K562 (cell line): ENCODE measurements around the gene DGCR2. TPM values are rescaled to one million over a fixed set of nuclear protein-coding genes. Genes with fewer than 3 reads are reported as not detected.

Source experiments
- ATAC-seq: fragments of 200-7000 bp; cut with Tn5 transposase; 3 replicates; pipeline ENCODE4 v1.9.1; 2020; ENCODE audit warnings: moderate library complexity
- BruUV-seq: library from RNA; stranded (reverse); fragments of 400-500 nt; replicated peaks from 2 replicates; lab custom pipeline; 2021; lab: Mats Ljungman, UMichigan
- CTCF ChIA-PET: fragments of 300-600 bp; formaldehyde crosslinking; extraction: SDS; loops from one replicate; lab custom pipeline; 2021; ENCODE audit warnings: low intra/inter-chr PET ratio; lab: Yijun Ruan, JAX
- POLR2A ChIA-PET: fragments of 300-600, 350-650 bp; sonication (Branson Sonifier 250); formaldehyde crosslinking; extraction: SDS; loops from one replicate; lab custom pipeline; 2021; ENCODE audit warnings: antibody characterized with exemption, inconsistent platforms; lab: Yijun Ruan, JAX
- DNase-seq, 4 experiments: peaks; one replicate each; pipeline versions ENCODE4 v3.0.0 to v3.0.0-alpha.2; 2011 to 2018; ENCODE audit warnings: low spot score in 3 of 4, mixed read lengths in 3 of 4; ENCODE audit errors: extremely low read depth in 1 of 4
- FAIRE-seq: peaks from 2 replicates; lab custom pipeline; 2011; peaks lifted over from hg19 to GRCh38; lab: Jason Lieb, UNC
- H2AFZ ChIP-seq: 2 replicates; pipeline ENCODE4 v1.6.0; 2011; ENCODE audit warnings: low read depth, low read length, control low read depth, inconsistent platforms
- H3K27ac ChIP-seq: fragments of 200-600 bp; 3 replicates; pipeline ENCODE4 v1.8.0; 2011; ENCODE audit warnings: low read depth, mild to moderate bottlenecking, control low read depth, inconsistent platforms, low read length, moderate library complexity, mixed read lengths; ENCODE audit errors: extremely low read depth
- H3K27me3 ChIP-seq, 2 experiments: fragments of 300-600 bp in 1 of 2; 2 replicates in 1 of 2; 3 replicates in 1 of 2; pipeline versions ENCODE4 v1.6.0 to v1.8.0; 2011; ENCODE audit warnings: inconsistent platforms in 2 of 2, low read length in 2 of 2, mild to moderate bottlenecking in 1 of 2, mixed read lengths in 1 of 2, moderate library complexity in 1 of 2; ENCODE audit not compliant: control insufficient read depth in 2 of 2, insufficient read depth in 2 of 2
- H3K36me3 ChIP-seq: fragments of 300-600 bp; 3 replicates; pipeline ENCODE4 v1.8.0; 2011; ENCODE audit warnings: mild to moderate bottlenecking, low read length, inconsistent platforms; ENCODE audit not compliant: control insufficient read depth, insufficient read depth
- H3K4me1 ChIP-seq, 2 experiments: fragments of 200-600 bp in 1 of 2; replicated peaks in 1 of 2; 2 replicates in 1 of 2; 3 replicates in 1 of 2; pipeline versions ENCODE4 v1.5.1 to v1.8.0; 2011; ENCODE audit warnings: inconsistent platforms in 2 of 2, low read length in 2 of 2, mild to moderate bottlenecking in 1 of 2, mixed read lengths in 1 of 2, moderate library complexity in 1 of 2; ENCODE audit not compliant: control insufficient read depth in 2 of 2, insufficient read depth in 2 of 2
- H3K4me2 ChIP-seq: 2 replicates; pipeline ENCODE4 v1.6.1; 2011; ENCODE audit warnings: low read length, control low read depth, inconsistent platforms, mixed read lengths; ENCODE audit not compliant: insufficient read depth
- H3K4me3 ChIP-seq: fragments of 200-600 bp; sonication (generic), shearing (Covaris generic); 2 replicates; pipeline ENCODE4 v1.5.1; 2016; ENCODE audit warnings: control low read depth, inconsistent platforms
- H3K79me2 ChIP-seq: fragments of 200-600 bp; 3 replicates; pipeline ENCODE4 v1.8.0; 2011; ENCODE audit warnings: low read length, inconsistent platforms; ENCODE audit not compliant: control insufficient read depth, insufficient read depth
- H3K9ac ChIP-seq, 2 experiments: 2 replicates each; pipeline versions ENCODE4 v1.6.0 to v1.6.1; 2011; ENCODE audit warnings: low read depth in 2 of 2, low read length in 2 of 2, control low read depth in 1 of 2, inconsistent platforms in 1 of 2, mild to moderate bottlenecking in 1 of 2, mixed read lengths in 1 of 2; ENCODE audit not compliant: insufficient read depth in 1 of 2
- H3K9me1 ChIP-seq: one replicate; pipeline ENCODE4 v1.6.0; 2011; ENCODE audit warnings: inconsistent platforms, mild to moderate bottlenecking, low read length, moderate library complexity; ENCODE audit not compliant: control insufficient read depth, insufficient read depth
- H3K9me3 ChIP-seq: replicated peaks from 2 replicates; pipeline ENCODE4 v1.5.1; 2011; ENCODE audit warnings: low read depth, low read length, inconsistent platforms; ENCODE audit not compliant: control insufficient read depth, insufficient read depth
- H4K20me1 ChIP-seq: replicated peaks from 2 replicates; pipeline ENCODE4 v1.6.1; 2011; ENCODE audit warnings: low read length, inconsistent platforms, mixed read lengths; ENCODE audit not compliant: control insufficient read depth, insufficient read depth
- CEBPG ChIP-seq, 3 experiments: fragments of 200-800 bp in 1 of 3; sonication (Bioruptor generic) in 1 of 3; sonication (generic) in 1 of 3; formaldehyde crosslinking in 1 of 3; IDR thresholded peaks in 2 of 3; conservative IDR thresholded peaks in 1 of 3; 2 replicates each; pipeline versions ENCODE4 v1.6.1 to v1.8.0; 2016 to 2022; ENCODE audit warnings: missing compliant biosample characterization in 2 of 3, missing genetic modification characterization in 2 of 3, mild to moderate bottlenecking in 1 of 3, missing genetic modification reagents in 1 of 3
- ESRRB ChIP-seq: fragments of 250-450 bp; sonication (Bioruptor Pico); IDR thresholded peaks from 2 replicates; pipeline ENCODE4 v1.5.0; 2020; ENCODE audit warnings: mild to moderate bottlenecking, moderate library complexity, borderline replicate concordance
- FOXP1 ChIP-seq: sonication (generic); formaldehyde crosslinking; IDR thresholded peaks from 2 replicates; pipeline ENCODE4 v1.8.0; 2022; ENCODE audit warnings: mild to moderate bottlenecking, missing genetic modification reagents
- ID3 ChIP-seq, 2 experiments: fragments of 250-450 bp in 1 of 2; fragments of 450-650 bp in 1 of 2; sonication (Bioruptor Pico) in 1 of 2; IDR thresholded peaks; 2 replicates each; pipeline versions ENCODE4 v1.6.1 to v1.8.0; 2016 to 2021; ENCODE audit warnings: mild to moderate bottlenecking in 2 of 2, moderate library complexity in 2 of 2, missing compliant biosample characterization in 1 of 2, missing genetic modification characterization in 1 of 2
- POLR2A ChIP-seq: fragments of 450-650 bp; conservative IDR thresholded peaks from 2 replicates; pipeline ENCODE4 v1.6.1; 2016
- POLR2G ChIP-seq: fragments of 200-400 bp; formaldehyde crosslinking; IDR thresholded peaks from 2 replicates; pipeline ENCODE4 v1.6.1; 2017; ENCODE audit warnings: low read depth, mild to moderate bottlenecking, antibody characterized with exemption, low read length, moderate library complexity
- SP2 ChIP-seq: IDR thresholded peaks from 2 replicates; pipeline ENCODE4 v1.6.1; 2011; ENCODE audit warnings: mild to moderate bottlenecking, low read depth, low read length, moderate library complexity; ENCODE audit not compliant: poor library complexity, severe bottlenecking; ENCODE audit errors: extremely low read depth
- TBP ChIP-seq: optimal IDR thresholded peaks from 2 replicates; pipeline ENCODE3; 2011; ENCODE audit warnings: low read depth, low read length, improper control_type of control experiment
- TFAP4 ChIP-seq: sonication (generic); formaldehyde crosslinking; IDR thresholded peaks from 2 replicates; pipeline ENCODE4 v1.8.0; 2022; ENCODE audit warnings: missing genetic modification reagents, mild to moderate bottlenecking, moderate library complexity, borderline replicate concordance
- ZNF311 ChIP-seq: fragments of 250-450 bp; sonication (Bioruptor Pico); IDR thresholded peaks from 2 replicates; pipeline ENCODE4 v1.4.0; 2020; ENCODE audit warnings: mild to moderate bottlenecking, moderate library complexity
- WGBS: fragments of 100-300 bp; shearing (Covaris generic); methylation state at CpG from one replicate; pipeline ENCODE4 v1.1.6; 2016; ENCODE audit warnings: low coverage, mixed read lengths; ENCODE audit not compliant: insufficient coverage; ENCODE audit errors: missing lambda C conversion rate; 5-methylcytosine and 5-hydroxymethylcytosine counted together
- in situ Hi-C: fragments of 300-500 bp; cut with MboI; formaldehyde crosslinking; loops from 4 replicates; pipeline ENCODE4 v1.15.0; 2018; ENCODE audit warnings: inconsistent platforms, mixed read lengths
- intact Hi-C: fragments of 100-400 bp; cut with micrococcal nuclease; formaldehyde crosslinking; loops from 2 replicates; pipeline ENCODE4 v1.14.2; 2022
- polyA plus RNA-seq, 8 experiments: library from polyadenylated mRNA; depleted of rRNA in 4 of 8; stranded (reverse) in 5 of 8; unstranded in 3 of 8; fragments of >200 nt; fragmentation: Nextera tagmentation in 2 of 8; fragmentation: Illumina TruSeq in 1 of 8; extraction: Ambion mirVana in 2 of 8; extraction: Trizol in 1 of 8; gene quantifications; 2 replicates each; pipeline versions ENCODE4 v1.2.1 to v1.2.3, GENCODE V29; 2011 to 2014; ENCODE audit warnings: inconsistent platforms in 1 of 8, missing spikeins in 1 of 8
- total RNA-seq, 7 experiments: library from RNA; depleted of rRNA in 6 of 7; stranded (reverse); fragments of >200 nt in 6 of 7; fragmentation: Illumina TruSeq in 2 of 7; extraction: Trizol in 2 of 7; gene quantifications; 2 replicates each; pipeline versions ENCODE4 v1.2.1 to v1.2.3, GENCODE V29; 2011 to 2021; ENCODE audit warnings: low replicate concordance in 1 of 7
- TF ChIP-seq, protein P1 (sequence below), 3 experiments: fragments of 200-800 bp in 1 of 3; sonication (Bioruptor generic) in 1 of 3; sonication (generic) in 1 of 3; formaldehyde crosslinking in 1 of 3; IDR thresholded peaks; 2 replicates each; pipeline versions ENCODE4 v1.6.1 to v1.8.0; 2016 to 2022; ENCODE audit warnings: mild to moderate bottlenecking in 2 of 3, missing compliant biosample characterization in 2 of 3, missing genetic modification characterization in 2 of 3, missing genetic modification reagents in 1 of 3
- TF ChIP-seq, protein P2 (sequence below): sonication (generic); formaldehyde crosslinking; IDR thresholded peaks from 2 replicates; pipeline ENCODE4 v1.9.0; 2022; ENCODE audit warnings: mild to moderate bottlenecking, missing genetic modification reagents
- TF ChIP-seq, protein P3 (sequence below): fragments of 250-450 bp; sonication (Bioruptor Pico); IDR thresholded peaks from 2 replicates; pipeline ENCODE4 v1.8.0; 2021; ENCODE audit warnings: borderline replicate concordance, mild to moderate bottlenecking, moderate library complexity; ENCODE audit not compliant: poor library complexity, severe bottlenecking

DGCR2 gene
- total and polyA plus RNA-seq, 9 of the 15 experiments (the other 6 are each of a cell fraction or from before 2014, with no cell fraction given), result 0.69 to 101 (median 56.4) TPM

DNA sequence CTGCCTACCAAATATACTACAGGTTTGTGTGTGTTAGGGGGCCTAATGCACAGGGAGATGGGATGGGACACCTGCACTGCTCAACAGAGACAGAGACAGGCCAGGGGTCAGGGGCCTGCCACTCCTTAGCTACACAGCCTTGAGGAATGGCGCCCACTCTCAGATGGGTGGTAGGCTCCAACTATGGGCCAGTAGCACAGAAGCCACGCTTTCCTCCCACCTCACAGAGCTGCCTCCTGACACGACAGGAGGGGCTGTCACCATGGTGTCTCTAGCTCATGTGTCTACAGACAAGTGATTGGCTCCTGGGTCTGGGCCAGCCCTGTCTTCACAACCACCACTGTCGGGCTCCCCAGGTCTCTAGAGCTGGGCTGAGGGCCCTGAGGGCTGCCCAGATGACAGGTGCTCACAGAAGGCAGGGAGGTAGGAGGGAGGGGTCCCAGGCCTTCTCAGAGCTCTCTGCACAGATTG, 81.8 kb downstream of the DGCR2 start:
- Histone ChIP-seq H4K20me1 (peaks cover 56% of the 10 kb centered on the region), H3K27ac (no peak overlapping the region), H3K4me1 (peaks cover 0 to 29% of the 10 kb centered on the region in 2 experiments; a peak in 1 of 5 replicates), H3K4me3 (no peak overlapping the region), H2AFZ (no peak overlapping the region), H3K27me3 (no peaks in the 10 kb centered on the region), H3K79me2 (no peaks in the 10 kb centered on the region), H3K9ac (peak overlapping the region in 1 of 2 experiments; percentile 15; a peak in 1 of 4 replicates), H3K9me1 (peaks cover 24% of the 10 kb centered on the region), H3K4me2 (no peak overlapping the region), H3K36me3 (peaks cover 69% of the 10 kb centered on the region), H3K9me3 (no peaks in the 10 kb centered on the region)
- DNase-seq, result no peak
- TF ChIP-seq, protein P1, sequence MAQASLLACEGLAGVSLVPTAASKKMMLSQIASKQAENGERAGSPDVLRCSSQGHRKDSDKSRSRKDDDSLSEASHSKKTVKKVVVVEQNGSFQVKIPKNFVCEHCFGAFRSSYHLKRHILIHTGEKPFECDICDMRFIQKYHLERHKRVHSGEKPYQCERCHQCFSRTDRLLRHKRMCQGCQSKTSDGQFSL (CRISPR knock-in tag; IDR thresholded peaks at IDR 0.05), result peak; percentile 51; the same call in 1 of the 2 replicates
- TF ChIP-seq, protein P1 (tag; IDR thresholded peaks at IDR 0.05), result no peak
- no peak for TF ChIP-seq ID3 (CRISPR knock-in tag; IDR thresholded peaks at IDR 0.05)
- 0 out of 2 replicates have a peak, but pooled peaks have one; percentile 10 for TF ChIP-seq ID3 (tag; IDR thresholded peaks at IDR 0.05)
- TF ChIP-seq ZNF311, result no peak
- 0 out of 2 replicates have a peak, but pooled peaks have one; percentile 36 for TF ChIP-seq FOXP1 (CRISPR knock-in tag)
- TF ChIP-seq TBP, result no peak
- TF ChIP-seq CEBPG (CRISPR knock-in tag; IDR thresholded peaks at IDR 0.05), result 0 out of 2 replicates have a peak, but pooled peaks have one; percentile 16
- no peak for TF ChIP-seq CEBPG (tag; conservative IDR thresholded peaks at IDR 0.05 in 1 of 2, IDR thresholded peaks at IDR 0.05 in 1 of 2)
- TF ChIP-seq POLR2G, result peak; percentile 13
- TF ChIP-seq POLR2A, result 0 out of 2 replicates have a peak, but pooled peaks have one; percentile 33
- 0 out of 2 replicates have a peak, but pooled peaks have one; percentile 10 for TF ChIP-seq TFAP4 (CRISPR knock-in tag)
- peak; percentile 5 for TF ChIP-seq SP2
- TF ChIP-seq, protein P2, sequence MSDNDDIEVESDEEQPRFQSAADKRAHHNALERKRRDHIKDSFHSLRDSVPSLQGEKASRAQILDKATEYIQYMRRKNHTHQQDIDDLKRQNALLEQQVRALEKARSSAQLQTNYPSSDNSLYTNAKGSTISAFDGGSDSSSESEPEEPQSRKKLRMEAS, result peak; percentile 35; the same call in 1 of the 2 replicates
- TF ChIP-seq ESRRB (CRISPR knock-in tag), result 0 out of 2 replicates have a peak, but pooled peaks have one; percentile 20
- TF ChIP-seq, protein P3, sequence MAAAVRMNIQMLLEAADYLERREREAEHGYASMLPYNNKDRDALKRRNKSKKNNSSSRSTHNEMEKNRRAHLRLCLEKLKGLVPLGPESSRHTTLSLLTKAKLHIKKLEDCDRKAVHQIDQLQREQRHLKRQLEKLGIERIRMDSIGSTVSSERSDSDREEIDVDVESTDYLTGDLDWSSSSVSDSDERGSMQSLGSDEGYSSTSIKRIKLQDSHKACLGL, result no peak
- no TSS peak for BruUV-seq
- in situ Hi-C loops (no loop called here), intact Hi-C loops (no loop called here)
- no peak for ATAC-seq
- 81% methylated on average over 4 of the region's 4 CpGs for WGBS
- ChIA-PET POLR2A (interaction anchor here (0.7 to 1.3 kb wide), 6 partner anchors 10 to 368 kb away, joined by 3 to 4 read pairs (median 3); no protein-coding TSS in a partner anchor), CTCF (no interaction called here)
- FAIRE-seq, result no peak
